Inflammatory macrophage treated with lipopolysaccharide for 4 hours (primary cell): ENCODE results near the gene UTP25.

Experiments
- DNase-seq: peaks from one replicate; pipeline ENCODE4 v3.0.0-alpha.2; 2020

UTP25 gene

GRCh38 chr1:209840611-209841010 lies 12.8 kb downstream of the UTP25 start:
- DNase-seq: no peak

- no peak for DNase-seq
Measured at GRCh38 chr1:209844695-209845407, 17.1 kb downstream of the UTP25 start.

GRCh38 chr1:209845408-209845725 lies 17.6 kb downstream of the UTP25 start:
- no peak for DNase-seq

GRCh38 chr1:209849388-209849787 lies 21.6 kb downstream of the UTP25 start:
- DNase-seq: no peak

GRCh38 chr1:209850342-209850979 lies 22.7 kb downstream of the UTP25 start:
- peak; percentile 20 for DNase-seq

- DNase-seq: no peak
Measured at GRCh38 chr1:209853676-209854075, 25.9 kb downstream of the UTP25 start.

- DNase-seq: no peak
Measured at GRCh38 chr1:209854196-209854595, 26.4 kb downstream of the UTP25 start.

GRCh38 chr1:209855006-209855405 lies 27.2 kb downstream of the UTP25 start:
- DNase-seq: peak; percentile 8

GRCh38 chr1:209855623-209856022 lies 27.9 kb downstream of the UTP25 start:
- no peak for DNase-seq

- no peak for DNase-seq
Measured at GRCh38 chr1:209858561-209859103, 30.9 kb downstream of the UTP25 start.

GRCh38 chr1:209860293-209860881 lies 32.6 kb downstream of the UTP25 start:
- peak; percentile 79 for DNase-seq

GRCh38 chr1:209861242-209861641 lies 33.5 kb downstream of the UTP25 start:
- DNase-seq: no peak

GRCh38 chr1:209862391-209863356 lies 34.9 kb downstream of the UTP25 start:
- no peak for DNase-seq

GRCh38 chr1:209863766-209864485 lies 36.2 kb downstream of the UTP25 start:
- no peak for DNase-seq

GRCh38 chr1:209866201-209866600 lies 38.4 kb downstream of the UTP25 start:
- no peak for DNase-seq

GRCh38 chr1:209869291-209870149 lies 41.7 kb downstream of the UTP25 start:
- no peak for DNase-seq

- DNase-seq: no peak
Measured at GRCh38 chr1:209870151-209870831, 42.5 kb downstream of the UTP25 start.

GRCh38 chr1:209871006-209871405 lies 43.2 kb downstream of the UTP25 start:
- no peak for DNase-seq

GRCh38 chr1:209871430-209871829 lies 43.7 kb downstream of the UTP25 start:
- DNase-seq: no peak

GRCh38 chr1:209873067-209873799 lies 45.5 kb downstream of the UTP25 start:
- DNase-seq: no peak
